IMR-90 (cell line): Measurements from ENCODE around the gene GABARAPL1. TPM values are rescaled to one million over a fixed set of nuclear protein-coding genes. Genes with fewer than 3 reads are reported as not detected.

ENCODE experiments used
- ATAC-seq: fragments of 200-7000 bp; cut with Tn5 transposase; 2 replicates; pipeline ENCODE4 v1.9.1; 2020; ENCODE audit warnings: low read depth, mild to moderate bottlenecking, moderate library complexity
- BruUV-seq: library from RNA; stranded (reverse); fragments of 400-500 nt; replicated peaks from 2 replicates; lab custom pipeline; 2021; lab: Mats Ljungman, UMichigan
- CTCF ChIA-PET: fragments of 300-600 bp; formaldehyde crosslinking; extraction: SDS; loops from one replicate; lab custom pipeline; 2021; ENCODE audit warnings: antibody characterized with exemption; lab: Yijun Ruan, JAX
- POLR2A ChIA-PET: fragments of 300-600 bp; sonication (Branson Sonifier 250); formaldehyde crosslinking; loops from one replicate; lab custom pipeline; 2022; ENCODE audit warnings: antibody characterized with exemption; ENCODE audit not compliant: unreplicated experiment; lab: Charles Lee
- DNase-seq: peaks from one replicate; pipeline ENCODE4 v3.0.0; 2013
- H2AFZ ChIP-seq: replicated peaks from 2 replicates; pipeline ENCODE3; 2013; ENCODE audit warnings: low read length, mild to moderate bottlenecking; ENCODE audit not compliant: poor library complexity
- H2AK5ac ChIP-seq: 2 replicates; pipeline ENCODE4 v1.6.1; 2013; ENCODE audit warnings: low read depth, low read length, inconsistent platforms
- H2AK9ac ChIP-seq: replicated peaks from 2 replicates; pipeline ENCODE3; 2013; ENCODE audit warnings: mild to moderate bottlenecking, low read depth, low read length, moderate library complexity; ENCODE audit not compliant: poor library complexity
- H2BK120ac ChIP-seq: 2 replicates; pipeline ENCODE4 v1.6.1; 2013; ENCODE audit warnings: low read depth, low read length, inconsistent platforms
- H2BK15ac ChIP-seq: 3 replicates; pipeline ENCODE4 v1.6.1; 2013; ENCODE audit warnings: low read depth, low read length, inconsistent platforms
- H2BK20ac ChIP-seq: 2 replicates; pipeline ENCODE4 v1.6.1; 2013; ENCODE audit warnings: low read depth, mild to moderate bottlenecking, inconsistent platforms, low read length, moderate library complexity
- H2BK5ac ChIP-seq: 2 replicates; pipeline ENCODE4 v1.6.1; 2013; ENCODE audit warnings: mild to moderate bottlenecking, low read depth, low read length, inconsistent platforms; ENCODE audit not compliant: poor library complexity, severe bottlenecking
- H3K14ac ChIP-seq: replicated peaks from 2 replicates; pipeline ENCODE4 v1.6.1; 2013; ENCODE audit warnings: low read depth, low read length, inconsistent platforms
- H3K18ac ChIP-seq: 2 replicates; pipeline ENCODE4 v1.6.1; 2013; ENCODE audit warnings: low read depth, low read length, control low read depth
- H3K23ac ChIP-seq: 2 replicates; pipeline ENCODE4 v1.6.1; 2013; ENCODE audit warnings: low read depth, low read length, inconsistent platforms
- H3K27ac ChIP-seq: 2 replicates; pipeline ENCODE4 v1.5.1; 2013; ENCODE audit warnings: mild to moderate bottlenecking, control low read depth, low read length; ENCODE audit not compliant: insufficient read depth
- H3K27me3 ChIP-seq: 2 replicates; pipeline ENCODE4 v1.6.1; 2013; ENCODE audit warnings: low read length; ENCODE audit not compliant: control insufficient read depth, insufficient read depth
- H3K36me3 ChIP-seq: 2 replicates; pipeline ENCODE4 v1.6.1; 2013; ENCODE audit warnings: low read length, mixed read lengths; ENCODE audit not compliant: control insufficient read depth, insufficient read depth
- H3K4ac ChIP-seq: 2 replicates; pipeline ENCODE4 v1.6.1; 2013; ENCODE audit warnings: low read depth, low read length, inconsistent platforms
- H3K4me1 ChIP-seq: 2 replicates; pipeline ENCODE4 v1.6.1; 2013; ENCODE audit warnings: low read length, mixed read lengths; ENCODE audit not compliant: control insufficient read depth, insufficient read depth
- H3K4me2 ChIP-seq: 2 replicates; pipeline ENCODE4 v1.6.1; 2013; ENCODE audit warnings: low read depth, mild to moderate bottlenecking, control low read depth, low read length, moderate library complexity
- H3K4me3 ChIP-seq: 2 replicates; pipeline ENCODE4 v1.5.1; 2013; ENCODE audit warnings: low read depth, mild to moderate bottlenecking, control low read depth, low read length, moderate library complexity; ENCODE audit not compliant: insufficient read depth
- H3K56ac ChIP-seq: 2 replicates; pipeline ENCODE4 v1.6.1; 2013; ENCODE audit warnings: low read length, inconsistent platforms; ENCODE audit not compliant: insufficient read depth; ENCODE audit errors: extremely low read depth
- H3K79me1 ChIP-seq, 2 experiments: 2 replicates each; pipeline ENCODE4 v1.6.1; 2013; ENCODE audit warnings: low read length in 2 of 2, inconsistent platforms in 1 of 2, low read depth in 1 of 2
- H3K9ac ChIP-seq: 2 replicates; pipeline ENCODE4 v1.6.1; 2013; ENCODE audit warnings: low read depth, low read length, control low read depth
- H3K9me1 ChIP-seq: 2 replicates; pipeline ENCODE4 v1.6.1; 2013; ENCODE audit warnings: low read length, inconsistent platforms; ENCODE audit not compliant: insufficient read depth
- H3K9me3 ChIP-seq: 2 replicates; pipeline ENCODE4 v1.6.1; 2013; ENCODE audit warnings: low read length; ENCODE audit not compliant: control insufficient read depth, insufficient read depth
- H4K20me1 ChIP-seq: 2 replicates; pipeline ENCODE4 v1.6.1; 2013; ENCODE audit warnings: low read length, inconsistent platforms; ENCODE audit not compliant: insufficient read depth
- H4K5ac ChIP-seq: 2 replicates; pipeline ENCODE4 v1.6.1; 2013; ENCODE audit warnings: mild to moderate bottlenecking, low read depth, low read length, control low read depth
- H4K8ac ChIP-seq, 2 experiments: 2 replicates each; pipeline ENCODE4 v1.6.1; 2013; ENCODE audit warnings: low read depth in 2 of 2, low read length in 2 of 2, control low read depth in 1 of 2, inconsistent platforms in 1 of 2
- H4K91ac ChIP-seq: 2 replicates; pipeline ENCODE4 v1.6.1; 2013; ENCODE audit warnings: low read depth, low read length, inconsistent platforms; ENCODE audit not compliant: insufficient read depth
- BHLHE40 ChIP-seq: fragments of 150-350 bp; IDR thresholded peaks from 2 replicates; pipeline ENCODE4 v1.6.1; 2016; ENCODE audit warnings: mild to moderate bottlenecking, low read depth, low read length
- CEBPB ChIP-seq: IDR thresholded peaks from 2 replicates; pipeline ENCODE4 v1.6.1; 2012; ENCODE audit warnings: low read depth, low read length, improper control_type of control experiment
- MAZ ChIP-seq: IDR thresholded peaks from 2 replicates; pipeline ENCODE4 v1.6.1; 2012; ENCODE audit warnings: low read depth, mild to moderate bottlenecking, low read length, improper control_type of control experiment, moderate library complexity, borderline replicate concordance
- MXI1 ChIP-seq: IDR thresholded peaks from 2 replicates; pipeline ENCODE4 v1.6.1; 2012; ENCODE audit warnings: low read depth, mild to moderate bottlenecking, low read length, moderate library complexity, borderline replicate concordance
- NFE2L2 ChIP-seq: fragments of 150-350 bp; IDR thresholded peaks from 2 replicates; pipeline ENCODE4 v1.6.1; 2016; ENCODE audit warnings: low read depth, mild to moderate bottlenecking, low read length
- RCOR1 ChIP-seq: IDR thresholded peaks from 2 replicates; pipeline ENCODE4 v1.6.1; 2012; ENCODE audit warnings: mild to moderate bottlenecking, low read length, improper control_type of control experiment; ENCODE audit not compliant: insufficient replicate concordance
- RFX5 ChIP-seq: IDR thresholded peaks from 2 replicates; pipeline ENCODE4 v1.8.0; 2012; ENCODE audit warnings: low read depth, mild to moderate bottlenecking, low read length, moderate library complexity
- SMC3 ChIP-seq: fragments of 150-350 bp; IDR thresholded peaks from 2 replicates; pipeline ENCODE4 v1.6.1; 2016; ENCODE audit warnings: low read depth, mild to moderate bottlenecking, antibody characterized with exemption, low read length, moderate library complexity
- WGBS, 2 experiments: methylation state at CpG; one replicate each; pipeline versions ENCODE4 v1.1.5 to v1.1.7; 2013; ENCODE audit warnings: missing lambda C conversion rate in 2 of 2; ENCODE audit not compliant: insufficient read length in 1 of 2; ENCODE audit errors: extremely low coverage in 2 of 2; 5-methylcytosine and 5-hydroxymethylcytosine counted together
- dilution Hi-C: fragments of 300-500 bp; cut with HindIII; formaldehyde crosslinking; loops from one replicate; pipeline ENCODE4 v1.14.3; 2018; ENCODE audit warnings: low sequenced_read_pairs; ENCODE audit not compliant: unreplicated experiment
- in situ Hi-C: fragments of 300-500 bp; cut with MboI; formaldehyde crosslinking; loops from 3 replicates; pipeline ENCODE4 v1.14.3; 2019; ENCODE audit warnings: low sequenced_read_pairs, inconsistent platforms, mixed read lengths
- intact Hi-C: fragments of 100-400 bp; cut with micrococcal nuclease; formaldehyde crosslinking; loops from 2 replicates; pipeline ENCODE4 v1.10.0; 2022
- polyA plus RNA-seq, 3 experiments: library from polyadenylated mRNA; depleted of rRNA; stranded (reverse); fragments of >200 nt; gene quantifications; 2 replicates each; pipeline ENCODE4 v1.2.3, GENCODE V29; 2012; ENCODE audit warnings: low replicate concordance in 1 of 3
- total RNA-seq: library from RNA; depleted of rRNA; stranded (reverse); fragments of >200 nt; gene quantifications from 2 replicates; pipeline ENCODE4 v1.2.3, GENCODE V29; 2012

GABARAPL1 gene
- total and polyA plus RNA-seq, 2 of the 4 experiments (the other 2 are of a cell fraction), result 51.6 to 93.6 TPM

DNA sequence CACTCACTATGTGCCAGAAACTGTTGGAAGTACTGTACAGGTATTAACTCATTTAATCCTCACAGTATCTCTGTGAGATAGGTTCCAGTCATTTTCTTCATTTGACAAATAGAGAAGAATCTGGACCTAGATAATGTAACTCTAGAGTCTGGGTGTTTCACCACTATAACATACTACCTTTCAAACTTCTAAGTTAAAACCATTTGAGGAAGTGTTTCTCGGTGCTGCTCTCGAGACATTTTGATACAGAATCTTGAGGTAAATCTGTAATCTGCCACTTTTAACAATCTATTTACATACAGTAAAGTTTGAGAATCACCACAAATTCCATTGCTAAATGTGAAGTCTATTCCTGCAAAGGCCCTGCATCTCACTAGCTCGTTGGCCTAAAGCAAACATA lies 49.6 kb upstream of the GABARAPL1 start (continued):
- TF ChIP-seq SMC3 (no peak), MAZ (no peak), RFX5 (no peak), CEBPB (no peak), BHLHE40 (no peak)

DNA sequence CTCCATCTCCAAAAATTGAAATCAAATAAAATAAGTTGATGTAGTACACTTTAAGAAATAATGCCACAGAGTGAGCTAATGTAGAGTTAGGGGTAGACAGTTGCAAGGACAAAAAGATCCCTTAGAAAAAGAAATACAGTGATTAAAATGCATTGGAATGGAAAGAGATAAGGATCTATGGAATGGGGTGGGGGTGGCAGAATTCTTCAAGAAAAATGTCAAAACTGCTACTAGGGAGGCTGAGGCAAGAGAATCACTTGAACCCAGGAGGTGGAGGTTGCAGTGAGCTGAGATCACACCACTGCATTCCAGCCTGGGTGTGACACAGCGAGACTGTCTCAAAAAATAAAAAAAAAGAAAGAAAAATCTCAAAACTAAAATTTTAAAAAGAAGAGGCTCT lies 47.3 kb upstream of the GABARAPL1 start:
- BruUV-seq, result no TSS peak
- no CpG with 5 or more reads among the region's 1 CpG for WGBS, 2 experiments

More for the DNA sequence above, 47.3 kb upstream of the GABARAPL1 start:
- Histone ChIP-seq H4K5ac (no peak overlapping the region), H4K91ac (no peak overlapping the region), H3K4me3 (no peak overlapping the region), H3K4ac (no peak overlapping the region), H3K14ac (no peak overlapping the region), H2BK5ac (no peak overlapping the region), H4K8ac (no peak overlapping the region), H3K23ac (no peak overlapping the region), H3K36me3 (no peaks in the 10 kb centered on the region), H3K18ac (no peak overlapping the region), H3K27me3 (no peaks in the 10 kb centered on the region), H3K79me1 (0 out of 4 replicates have a peak, but pooled peaks cover 0 to 4% of the 10 kb centered on the region in 2 experiments), H3K56ac (no peak overlapping the region), H2BK15ac (no peak overlapping the region; the same call in 2 of the 3 replicates), H3K4me2 (no peak overlapping the region), H3K9me3 (no peaks in the 10 kb centered on the region), H3K27ac (no peak overlapping the region), H2AK5ac (no peak overlapping the region), H4K20me1 (no peaks in the 10 kb centered on the region), H3K4me1 (peaks cover 7% of the 10 kb centered on the region; the same call in 1 of the 2 replicates), H3K9me1 (no peaks in the 10 kb centered on the region), H2AK9ac (no peak overlapping the region), H2BK120ac (peak overlapping the region; percentile 52), H2BK20ac (peak overlapping the region; percentile 38; the same call in 1 of the 2 replicates), H2AFZ (no peak overlapping the region), H3K9ac (no peak overlapping the region)
- ATAC-seq, result no peak
- TF ChIP-seq CEBPB (no peak), MXI1 (no peak), NFE2L2 (no peak), BHLHE40 (no peak), RCOR1 (no peak)
- ChIA-PET POLR2A (no interaction called here), CTCF (no interaction called here)
- in situ Hi-C loops (no loop called here), intact Hi-C loops (no loop called here), dilution Hi-C loops (no loop called here)
- no peak for DNase-seq
